Measurements from ENCODE around the gene PAIP2B. TPM values are rescaled to one million over a fixed set of nuclear protein-coding genes. Genes with fewer than 3 reads are reported as not detected.

The PAIP2B gene
- total and polyA plus RNA-seq, 9 of the 15 experiments (the other 6 are each of a cell fraction or from before 2014, with no cell fraction given) = 0.18 to 0.38 (median 0.25) TPM

DNA sequence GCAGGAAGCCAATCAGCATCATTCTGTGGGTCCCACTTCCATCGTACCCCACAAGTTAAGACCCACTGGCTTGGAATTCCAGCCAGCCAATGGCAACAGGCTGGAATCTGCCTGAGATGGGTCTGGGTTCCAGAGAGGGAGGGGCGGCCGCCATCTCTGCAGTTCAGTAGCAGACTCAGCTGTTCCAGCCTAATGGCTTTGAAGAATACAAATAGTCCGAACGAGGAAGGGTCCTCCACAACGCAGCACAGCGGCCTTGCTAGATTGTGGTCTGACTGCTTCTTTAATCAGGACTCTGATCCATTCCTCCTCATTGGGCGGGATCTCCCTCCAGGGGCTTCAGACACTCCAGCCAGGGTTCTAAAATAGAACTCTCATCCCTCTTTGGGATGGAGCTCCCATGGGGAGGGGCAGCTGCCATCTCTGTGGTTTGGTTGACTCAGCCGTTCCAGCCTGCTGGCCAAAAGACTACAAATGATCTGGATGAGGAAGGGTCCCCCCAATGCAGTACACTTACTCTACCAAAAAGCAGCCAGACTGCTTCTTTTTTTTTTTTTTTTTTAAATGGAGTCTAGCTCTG is 42.7 kb upstream of the PAIP2B start:
- no peaks in the 10 kb centered on the region for H3K9me3 ChIP-seq (replicated peaks; ENCODE audit: control insufficient read depth, insufficient read depth, low read depth, low read length)
- no peaks in the 10 kb centered on the region for H3K79me2 ChIP-seq (ENCODE audit: control insufficient read depth, insufficient read depth, low read length)
- intact Hi-C loops (cut with micrococcal nuclease) (no loop called here), in situ Hi-C loops (cut with MboI) (no loop called here)
- no peak overlapping the region for H3K27ac ChIP-seq (ENCODE audit: extremely low read depth, low read depth, low read length)
- DNase-seq (ENCODE audit: extremely low read depth in 1 of 4, low spot score in 3 of 4) (no peak), ATAC-seq (no peak), FAIRE-seq (no peak)
- H3K4me2 ChIP-seq (ENCODE audit: insufficient read depth, low read length) = no peak overlapping the region
- no TSS peak for BruUV-seq (replicated peaks)
- peaks cover 1 to 11% of the 10 kb centered on the region in 2 experiments; a peak in 2 of 5 replicates for H3K27me3 ChIP-seq (ENCODE audit: control insufficient read depth in 2 of 2, insufficient read depth in 2 of 2, low read length in 2 of 2)
- no peak overlapping the region for H3K4me3 ChIP-seq
- WGBS (ENCODE audit: insufficient coverage, low coverage, missing lambda C conversion rate) = 0% methylated on average over 9 of the region's 9 CpGs
- no peak overlapping the region for H2AFZ ChIP-seq (ENCODE audit: low read depth, low read length)
- POLR2A ChIA-PET = no interaction called here
- H3K9ac ChIP-seq (ENCODE audit: insufficient read depth in 1 of 2, low read depth in 2 of 2, low read length in 2 of 2) = no peak overlapping the region
- CTCF ChIA-PET (ENCODE audit: low intra/inter-chr PET ratio) = no interaction called here
- TF ChIP-seq YBX1 (IDR thresholded peaks at IDR 0.05) = no peak
- TF ChIP-seq ZNF384 (IDR thresholded peaks at IDR 0.05; ENCODE audit: low read depth, low read length) = no peak
- no peak for TF ChIP-seq PCBP1 (IDR thresholded peaks at IDR 0.05; ENCODE audit: low read depth, low read length, poor library complexity, severe bottlenecking)
- no peak for TF ChIP-seq ZNF76 (CRISPR knock-in tag; IDR thresholded peaks at IDR 0.05; ENCODE audit: borderline replicate concordance)
- TF ChIP-seq, protein P1, sequence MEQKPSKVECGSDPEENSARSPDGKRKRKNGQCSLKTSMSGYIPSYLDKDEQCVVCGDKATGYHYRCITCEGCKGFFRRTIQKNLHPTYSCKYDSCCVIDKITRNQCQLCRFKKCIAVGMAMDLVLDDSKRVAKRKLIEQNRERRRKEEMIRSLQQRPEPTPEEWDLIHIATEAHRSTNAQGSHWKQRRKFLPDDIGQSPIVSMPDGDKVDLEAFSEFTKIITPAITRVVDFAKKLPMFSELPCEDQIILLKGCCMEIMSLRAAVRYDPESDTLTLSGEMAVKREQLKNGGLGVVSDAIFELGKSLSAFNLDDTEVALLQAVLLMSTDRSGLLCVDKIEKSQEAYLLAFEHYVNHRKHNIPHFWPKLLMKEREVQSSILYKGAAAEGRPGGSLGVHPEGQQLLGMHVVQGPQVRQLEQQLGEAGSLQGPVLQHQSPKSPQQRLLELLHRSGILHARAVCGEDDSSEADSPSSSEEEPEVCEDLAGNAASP (IDR thresholded peaks at IDR 0.05) = no peak
- no peak for TF ChIP-seq BDP1 (IDR thresholded peaks at IDR 0.05; ENCODE audit: insufficient read depth, insufficient read length)
- no peak for TF ChIP-seq TAL1 (IDR thresholded peaks at IDR 0.05)
- TF ChIP-seq KLF13 (tag; IDR thresholded peaks at IDR 0.05; ENCODE audit: borderline replicate concordance, low read depth) = no peak
- H3K36me3 ChIP-seq (ENCODE audit: control insufficient read depth, insufficient read depth, low read length) = no peaks in the 10 kb centered on the region
- H3K4me1 ChIP-seq (replicated peaks in 1 of 2; ENCODE audit: control insufficient read depth in 2 of 2, insufficient read depth in 2 of 2, low read length in 2 of 2) = no peaks in the 10 kb centered on the region
- no peaks in the 10 kb centered on the region for H3K9me1 ChIP-seq (ENCODE audit: control insufficient read depth, insufficient read depth, low read length)
- H4K20me1 ChIP-seq (replicated peaks; ENCODE audit: control insufficient read depth, insufficient read depth, low read length) = no peaks in the 10 kb centered on the region

Data from K562 (cell line).